Stimulated activated CD4-positive, alpha-beta T cell treated with anti-CD3 and anti-CD28 coated beads, Interleukin-1b, Interleukin-23, amount 100 ng/mL, for 4 hours (primary cell): ENCODE data around the gene IGSF9B.
A peak's percentile ranks its signal among the peaks of the same experiment; 100 is the strongest.
"Not testable (repeated sequence)": the region's sequence is repeated elsewhere in the genome, so short reads cannot be mapped to it uniquely, and the experiment has no call there.

ENCODE experiments used
- DNase-seq, 2 donors: peaks; one replicate each; pipeline ENCODE4 v3.0.0-alpha.2; 2020; ENCODE audit warnings: low read depth in 2 of 2

IGSF9B gene

GRCh38 chr11:133956650-133957633 lies at the start of gene IGSF9B:
Gene IGSF9B (minus strand): TSS chr11:133956968. CDS start chr11:133956754, 214 bp downstream.
- DNase-seq, result peak; percentile 84 to 94

- DNase-seq, result no peak
Measured at GRCh38 chr11:134004496-134005172, 47.9 kb upstream of the IGSF9B start.

- DNase-seq, result no peak
Measured at GRCh38 chr11:134003792-134004495, 47.2 kb upstream of the IGSF9B start.

- DNase-seq, result not testable (repeated sequence)
Measured at GRCh38 chr11:134002819-134003218, 46.1 kb upstream of the IGSF9B start.

GRCh38 chr11:134002338-134002737 lies 45.6 kb upstream of the IGSF9B start:
- DNase-seq, result not testable (repeated sequence)

GRCh38 chr11:134001596-134001995 lies 44.8 kb upstream of the IGSF9B start:
- no peak for DNase-seq

- DNase-seq, result no peak
Measured at GRCh38 chr11:134001088-134001487, 44.3 kb upstream of the IGSF9B start.

GRCh38 chr11:133999355-133999754 lies 42.6 kb upstream of the IGSF9B start:
- no peak for DNase-seq

- DNase-seq, result no peak
Measured at GRCh38 chr11:133997554-133997953, 40.8 kb upstream of the IGSF9B start.

- no peak for DNase-seq
Measured at GRCh38 chr11:133996671-133997070, 39.9 kb upstream of the IGSF9B start.

GRCh38 chr11:133995066-133995465 lies 38.3 kb upstream of the IGSF9B start:
- DNase-seq, result no peak

GRCh38 chr11:133993921-133994320 lies 37.2 kb upstream of the IGSF9B start:
- DNase-seq, result no peak

GRCh38 chr11:133993107-133993506 lies 36.3 kb upstream of the IGSF9B start:
- DNase-seq, result no peak

GRCh38 chr11:133992121-133992520 lies 35.4 kb upstream of the IGSF9B start:
- no peak for DNase-seq

- no peak for DNase-seq
Measured at GRCh38 chr11:133991101-133991500, 34.3 kb upstream of the IGSF9B start.

GRCh38 chr11:133990501-133990900 lies 33.7 kb upstream of the IGSF9B start:
- no peak for DNase-seq

- no peak for DNase-seq
Measured at GRCh38 chr11:133988686-133989410, 32.1 kb upstream of the IGSF9B start.

GRCh38 chr11:133987171-133987570 lies 30.4 kb upstream of the IGSF9B start:
- no peak for DNase-seq

GRCh38 chr11:133985981-133986944 lies 29.5 kb upstream of the IGSF9B start:
- no peak for DNase-seq

- DNase-seq, result no peak
Measured at GRCh38 chr11:133984828-133985227, 28.1 kb upstream of the IGSF9B start.
